HS-5 (cell line): Measurements from ENCODE around the gene GALNTL6.
"Not testable (repeated sequence)": the region's sequence is repeated elsewhere in the genome, so short reads cannot be mapped to it uniquely, and the experiment has no call there.

Source experiments
- DNase-seq: peaks from one replicate; pipeline ENCODE4 v3.0.0-alpha.2; 2012; ENCODE audit warnings: low read depth

Gene GALNTL6

DNA sequence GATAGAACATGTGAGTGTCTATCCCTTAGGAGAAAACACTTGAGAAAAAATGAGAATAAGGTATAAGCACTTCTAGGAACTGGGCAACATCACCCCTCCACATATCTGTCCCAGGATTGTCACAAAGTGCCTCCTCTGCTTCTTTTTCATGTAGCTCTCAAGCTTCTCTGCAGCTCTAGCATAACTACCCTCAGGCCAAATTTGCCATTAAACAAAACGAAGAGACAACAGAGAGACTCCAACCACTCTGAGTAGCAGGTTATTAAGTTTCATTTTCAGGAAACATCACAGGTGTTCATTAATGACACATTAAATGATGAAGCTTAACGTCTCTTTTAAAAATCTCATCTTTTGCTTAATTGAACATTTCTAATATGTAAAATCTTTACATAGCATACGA lies 580.0 kb downstream of the GALNTL6 start:
- DNase-seq: no peak

DNA sequence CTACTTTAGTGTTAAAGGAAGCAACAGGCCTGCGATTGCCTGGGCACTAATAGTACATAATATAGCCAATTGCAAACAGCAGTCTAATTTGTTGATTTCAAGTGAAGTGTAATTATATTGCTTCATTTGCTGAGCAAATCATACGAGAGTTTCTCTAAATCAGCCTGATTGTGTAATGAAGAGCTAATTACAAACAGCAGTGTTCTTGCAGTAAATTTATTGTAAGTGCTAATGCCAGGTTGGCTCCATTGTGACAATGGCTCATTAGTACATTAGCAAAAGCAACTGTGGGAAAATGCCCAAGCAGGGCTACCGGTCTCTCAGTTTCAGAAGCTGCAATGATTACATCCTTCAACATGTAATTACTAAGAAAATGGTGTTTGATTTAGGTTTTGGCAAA lies 591.5 kb downstream of the GALNTL6 start:
- no peak for DNase-seq

DNA sequence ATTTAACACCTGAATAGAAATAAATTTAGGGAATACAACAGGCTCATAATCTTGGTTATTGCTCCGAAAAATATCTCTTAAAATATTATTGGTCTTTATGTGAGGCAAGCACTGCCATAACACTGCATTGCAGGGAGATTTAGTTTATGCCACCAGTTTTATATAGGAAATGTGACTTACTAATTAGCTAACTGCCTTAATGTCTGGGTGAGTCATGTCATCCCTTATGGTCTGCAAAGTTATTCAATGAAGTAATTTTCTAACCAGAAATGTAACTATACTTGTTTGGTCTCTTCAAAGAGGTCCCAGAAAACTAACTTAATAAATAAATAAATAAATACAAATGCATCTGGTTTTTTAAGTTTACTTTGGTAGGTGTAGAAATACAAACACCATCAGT lies 597.2 kb downstream of the GALNTL6 start:
- DNase-seq: no peak

DNA sequence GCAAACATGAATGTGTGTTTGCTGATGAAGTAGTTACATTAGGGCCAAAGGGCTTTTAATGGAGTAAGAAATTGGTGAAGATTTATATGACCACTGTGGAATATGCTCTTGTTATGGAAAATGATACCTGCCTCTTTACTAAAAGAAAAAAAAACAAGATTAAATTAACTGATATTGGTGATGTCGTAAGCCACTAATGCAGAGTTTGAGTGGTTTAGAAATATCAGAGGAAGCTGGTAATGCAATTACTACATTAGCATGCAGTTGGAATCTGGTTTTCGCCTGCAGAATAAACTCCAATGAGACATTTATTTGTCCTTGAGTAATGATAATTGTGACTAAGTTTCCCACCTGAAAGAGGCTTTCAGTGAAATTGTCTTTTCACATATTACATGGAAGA lies 597.9 kb downstream of the GALNTL6 start:
- no peak for DNase-seq

DNA sequence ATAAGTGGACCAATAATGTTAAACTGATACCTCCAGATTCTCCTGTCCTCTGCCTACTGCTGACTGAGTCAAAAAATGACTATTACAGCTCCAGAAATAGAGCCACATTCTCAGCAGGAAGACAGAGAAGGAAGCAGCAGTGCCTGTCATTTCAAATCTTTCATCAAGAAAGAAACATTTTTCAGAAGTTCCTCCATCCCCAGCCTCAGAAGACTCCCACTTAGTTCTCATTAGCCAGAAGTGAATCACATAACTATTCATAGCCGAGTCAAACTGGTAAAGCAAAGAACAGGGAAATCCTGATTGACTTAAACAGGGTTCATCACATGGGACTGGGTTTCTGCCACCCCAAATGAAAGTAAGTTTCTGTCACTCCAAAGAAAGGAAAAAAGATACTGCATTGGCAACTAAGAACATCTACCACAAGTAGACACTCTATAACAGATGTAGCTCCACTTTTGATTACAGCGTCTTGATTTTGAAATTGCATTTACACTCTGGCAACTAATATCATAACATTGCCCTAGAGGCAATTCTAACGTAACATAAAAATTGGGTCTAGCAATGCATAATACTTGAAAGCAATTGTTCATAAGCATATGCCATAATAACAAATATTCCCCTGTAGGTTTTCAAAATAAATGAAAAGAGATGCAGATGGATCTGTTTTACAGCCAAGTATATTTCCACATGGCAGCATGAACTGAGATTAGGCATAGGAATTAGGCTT lies 599.8 kb downstream of the GALNTL6 start:
- no peak for DNase-seq

DNA sequence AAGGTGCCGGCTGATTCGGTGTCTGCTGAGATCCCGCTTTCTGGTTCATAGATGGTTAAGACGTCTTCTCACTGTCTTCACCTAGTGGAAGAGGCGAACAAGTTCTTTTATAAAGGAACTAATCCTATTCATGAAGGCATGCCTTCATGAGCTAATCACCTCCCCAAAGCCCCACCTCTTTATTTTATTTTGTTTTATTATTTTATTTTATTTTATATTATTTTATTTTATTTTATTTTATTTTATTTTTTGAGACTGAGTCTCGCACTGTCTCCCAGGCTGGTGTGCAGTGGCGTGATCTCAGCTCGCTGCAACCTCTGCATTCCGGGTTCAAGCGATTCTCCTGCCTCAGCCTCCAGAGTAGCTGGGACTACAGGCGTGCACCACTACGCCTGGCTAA lies 615.8 kb downstream of the GALNTL6 start:
- not testable (repeated sequence) for DNase-seq

DNA sequence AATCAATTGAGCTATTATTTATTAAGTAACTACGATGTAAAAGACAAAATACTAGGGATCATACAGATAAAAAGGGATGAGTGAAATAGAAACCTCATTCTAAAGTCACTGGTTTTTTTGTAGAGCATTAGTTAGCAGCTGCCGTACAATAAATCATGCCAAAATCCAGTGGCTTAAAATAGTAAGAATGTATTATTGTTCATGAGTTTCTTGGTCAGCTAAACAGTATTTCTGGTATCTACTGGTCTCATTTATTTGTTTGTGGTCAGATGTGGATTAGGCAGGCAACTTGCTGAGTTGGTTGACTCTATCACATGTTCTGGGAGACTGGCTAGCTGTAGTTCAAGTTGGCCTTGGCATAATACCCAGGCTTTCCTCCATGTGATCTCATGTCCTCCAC lies 667.3 kb downstream of the GALNTL6 start:
- no peak for DNase-seq

DNA sequence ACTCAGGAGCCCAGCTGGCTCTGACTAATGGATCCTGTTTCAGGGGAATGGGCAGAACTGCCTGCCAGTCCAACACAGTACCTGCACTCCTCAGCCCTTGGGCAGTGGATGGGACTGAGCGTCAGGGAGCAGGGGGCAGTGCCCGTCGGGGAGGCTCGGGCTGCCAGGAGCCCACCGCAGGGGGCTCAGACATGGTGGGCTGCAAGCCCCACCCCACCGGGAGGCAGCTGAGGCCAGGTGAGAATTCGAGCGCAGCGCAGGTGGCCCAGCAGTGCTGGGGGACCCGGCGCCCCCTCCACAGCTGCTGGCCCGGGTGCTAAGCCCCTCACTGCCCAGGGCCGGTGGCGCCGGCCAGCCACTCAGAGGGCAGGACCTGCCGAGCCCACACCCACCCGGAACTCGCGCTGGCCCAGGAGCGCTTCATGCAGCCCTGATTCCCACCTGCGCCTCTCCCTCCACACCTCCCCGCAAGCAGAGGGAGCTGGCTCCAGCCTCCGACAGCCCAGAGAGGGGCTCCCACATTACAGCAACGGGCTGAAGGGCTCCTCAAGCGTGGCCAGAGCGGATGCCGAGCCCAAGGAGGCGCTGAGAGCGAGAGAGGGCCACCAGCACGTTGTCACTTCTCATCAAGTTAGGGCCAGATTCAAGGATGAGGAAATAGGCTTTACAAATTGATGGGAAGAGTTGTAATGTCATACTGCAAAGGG lies 668.8 kb downstream of the GALNTL6 start:
- DNase-seq: no peak

DNA sequence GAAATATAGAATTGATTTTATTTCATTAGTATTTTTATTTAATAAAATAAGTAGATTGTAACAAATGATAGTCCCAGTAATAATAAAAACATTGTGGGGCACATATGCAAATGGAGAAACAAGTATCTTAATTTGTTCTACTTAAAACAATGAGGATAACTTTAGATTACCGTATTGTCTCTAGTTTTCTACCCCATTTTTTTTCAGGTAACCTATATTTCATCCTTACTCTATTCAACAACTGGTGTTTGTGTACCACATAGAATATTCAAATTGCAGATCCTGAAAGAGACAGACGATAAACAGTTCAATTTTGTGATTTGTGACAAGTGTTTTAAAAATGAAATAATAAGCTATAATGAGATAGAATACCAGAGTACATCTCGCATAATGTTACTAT lies 671.8 kb downstream of the GALNTL6 start:
- no peak for DNase-seq

DNA sequence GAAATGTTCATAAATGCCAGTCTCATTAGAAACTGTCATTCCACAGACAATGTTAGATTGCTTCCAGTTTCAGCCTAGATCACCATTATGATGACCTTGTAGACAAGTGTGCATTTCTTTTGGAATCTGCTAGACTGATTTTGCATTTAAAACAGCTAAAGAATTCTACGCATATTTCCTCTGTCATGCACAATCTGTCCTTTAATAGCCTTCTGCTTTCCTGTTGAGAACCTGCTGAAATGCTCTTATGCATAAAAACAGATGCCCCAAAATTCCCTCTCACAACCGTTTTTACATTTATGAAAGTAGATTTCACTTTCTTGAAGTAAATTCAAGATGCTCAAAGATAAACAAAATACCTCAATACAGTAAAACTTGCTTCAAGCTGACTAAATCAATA lies 673.3 kb downstream of the GALNTL6 start:
- no peak for DNase-seq

DNA sequence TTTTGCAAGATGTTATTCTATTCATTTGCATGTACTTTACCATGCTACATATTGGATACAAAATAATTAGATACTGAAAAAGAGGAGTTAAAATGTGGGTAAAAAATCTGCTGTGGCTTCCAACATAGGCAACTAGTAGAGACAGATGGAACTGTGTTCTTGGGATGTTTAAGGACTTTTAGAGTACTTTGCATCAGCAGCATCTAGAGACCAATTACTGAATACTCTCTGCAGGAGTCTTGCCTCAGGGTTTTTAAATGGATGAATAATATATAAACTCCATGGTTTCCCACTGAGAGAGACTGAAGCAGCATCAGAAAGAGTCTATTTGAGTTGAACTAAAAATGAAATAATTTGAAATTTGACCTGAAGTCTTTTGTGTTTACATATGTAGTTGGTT lies 676.7 kb downstream of the GALNTL6 start:
- no peak for DNase-seq

DNA sequence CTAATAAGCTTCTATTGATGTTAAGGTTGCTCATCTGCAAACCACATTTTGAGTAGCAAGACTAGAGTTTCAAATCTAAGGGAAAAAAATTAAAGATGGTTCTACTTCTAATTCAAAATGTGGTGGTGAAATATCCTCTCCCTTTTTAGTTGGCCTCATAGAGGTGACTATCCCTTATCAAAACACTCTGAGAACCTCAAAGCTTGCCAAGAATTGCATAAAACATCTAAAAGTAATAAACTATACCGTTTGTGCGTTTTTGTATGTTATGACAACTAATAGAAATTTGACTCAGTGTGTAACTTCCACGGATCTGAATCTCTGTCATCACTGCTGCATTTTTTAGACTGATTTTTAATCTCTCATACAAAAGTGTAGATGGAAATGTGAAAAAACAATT lies 682.6 kb downstream of the GALNTL6 start:
- DNase-seq: no peak

DNA sequence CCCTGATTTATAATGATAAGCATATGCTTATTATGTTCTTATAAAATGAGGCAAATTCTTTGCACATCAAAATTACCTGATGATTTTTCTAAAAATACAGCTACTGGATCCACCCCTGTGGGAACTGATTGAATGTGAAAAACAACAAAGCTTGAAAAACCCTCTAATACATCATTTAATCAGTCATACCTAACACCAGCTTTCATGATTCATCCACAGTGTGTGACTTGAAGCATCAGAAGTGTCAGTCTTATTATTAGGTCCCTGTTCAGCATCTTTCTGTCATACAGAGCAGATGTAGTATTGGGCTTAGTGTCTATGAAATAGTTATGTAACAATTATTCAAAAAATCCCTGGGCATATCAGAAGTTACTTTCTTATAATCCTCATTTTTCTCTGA lies 684.1 kb downstream of the GALNTL6 start:
- DNase-seq: no peak

DNA sequence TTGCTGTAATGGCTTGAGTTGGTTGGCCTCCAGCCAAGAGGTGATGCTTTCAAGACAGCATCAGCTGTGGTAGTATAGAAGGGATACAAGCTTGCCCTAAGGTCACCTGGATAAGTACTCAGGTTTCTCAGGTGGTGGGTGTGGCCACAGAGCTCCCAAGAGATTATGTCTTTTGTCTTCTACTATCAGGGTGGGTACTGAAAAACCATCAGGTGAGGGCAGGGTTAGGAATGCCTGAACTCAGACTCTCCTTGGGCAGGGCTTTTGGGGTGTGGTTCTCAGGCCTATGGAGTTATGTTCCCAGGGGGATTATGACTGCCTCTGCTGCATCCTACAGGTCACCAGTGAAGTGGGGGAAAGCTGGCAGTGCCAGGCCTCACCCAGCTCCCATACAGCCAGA lies 700.8 kb downstream of the GALNTL6 start:
- DNase-seq: no peak

DNA sequence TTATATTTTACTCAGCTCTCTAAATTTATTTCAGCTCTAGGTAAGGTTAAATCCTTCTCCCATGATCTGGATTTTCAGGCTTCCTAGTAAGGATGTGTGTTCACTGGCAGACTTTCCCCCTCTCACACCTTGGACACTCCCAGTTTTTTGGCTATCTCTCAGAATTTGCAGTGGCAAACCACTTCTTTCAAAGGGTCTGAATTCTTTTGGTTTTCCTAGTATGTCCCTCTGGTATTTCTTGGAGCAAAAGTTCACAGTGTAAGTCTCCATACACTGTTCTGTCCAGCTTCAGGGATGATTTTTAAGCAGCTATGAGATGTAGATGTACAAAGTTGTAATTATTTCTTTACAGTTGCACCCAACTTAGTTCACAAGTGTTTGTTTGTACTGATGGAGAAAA lies 701.6 kb downstream of the GALNTL6 start:
- DNase-seq: no peak

DNA sequence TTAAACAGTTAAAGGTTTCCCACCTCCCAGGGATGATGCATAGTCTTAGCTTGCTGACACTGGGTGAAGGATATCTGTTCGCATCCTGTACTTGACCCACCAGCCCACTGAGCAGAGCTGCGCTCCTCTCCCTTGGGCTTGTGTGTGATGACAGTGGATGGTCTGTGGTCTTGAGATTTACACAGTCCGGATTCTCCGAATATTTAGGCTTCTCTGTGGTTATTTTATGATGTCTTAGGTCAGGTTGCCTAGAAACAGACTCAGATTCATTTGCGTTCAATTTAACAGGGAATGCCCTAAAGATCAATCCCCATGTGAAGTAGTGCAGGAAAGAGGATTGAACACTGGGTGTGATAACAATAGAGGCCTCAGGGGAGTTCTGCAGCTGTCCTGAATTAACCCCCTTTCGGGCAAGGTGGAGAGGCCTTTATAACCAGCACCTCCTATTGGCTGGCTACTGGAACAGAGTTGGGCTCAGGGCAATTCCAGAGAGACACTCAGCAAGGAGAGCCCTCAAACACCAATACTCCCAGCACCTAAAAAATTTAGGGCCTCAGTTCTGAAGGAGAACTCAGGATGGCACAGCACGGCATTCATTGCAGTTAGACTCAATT lies 702.2 kb downstream of the GALNTL6 start:
- DNase-seq: peak; percentile 70

DNA sequence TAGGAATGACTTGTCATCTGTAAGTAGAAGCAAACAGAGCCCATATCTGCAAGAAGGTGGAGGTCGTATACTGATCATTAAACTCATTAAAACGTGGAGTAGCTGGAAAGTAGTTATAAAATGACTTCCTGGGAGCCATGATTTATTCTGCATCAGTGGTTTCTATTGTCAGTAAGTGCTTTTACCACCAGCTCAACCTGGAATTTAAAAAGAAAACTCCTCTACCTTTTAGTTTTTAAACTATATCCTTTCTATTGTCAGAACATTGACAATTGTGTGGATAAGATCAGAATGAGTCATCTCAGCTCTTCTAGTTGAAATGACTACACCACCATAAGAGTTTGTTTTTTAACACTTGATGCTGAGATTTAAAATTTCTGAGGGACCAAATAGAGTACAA lies 704.2 kb downstream of the GALNTL6 start:
- DNase-seq: no peak

DNA sequence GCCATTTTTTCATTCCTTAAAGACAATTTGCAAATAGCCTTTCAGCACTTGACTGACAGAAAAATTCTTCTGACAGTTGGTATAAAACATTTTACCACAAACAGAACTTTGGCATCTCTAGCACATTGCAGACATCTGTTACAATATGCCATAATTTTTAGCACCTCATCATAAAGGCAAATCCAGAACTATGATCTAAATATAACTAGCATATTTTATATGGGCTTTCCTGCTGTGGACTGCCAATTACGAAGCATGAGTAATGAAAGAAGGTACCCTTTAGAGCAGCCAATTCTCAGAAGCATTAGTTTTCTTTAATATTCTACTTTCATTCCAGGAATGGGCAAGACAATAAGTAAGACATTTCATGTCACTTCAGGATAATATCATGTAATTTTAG lies 708.0 kb downstream of the GALNTL6 start:
- DNase-seq: no peak

DNA sequence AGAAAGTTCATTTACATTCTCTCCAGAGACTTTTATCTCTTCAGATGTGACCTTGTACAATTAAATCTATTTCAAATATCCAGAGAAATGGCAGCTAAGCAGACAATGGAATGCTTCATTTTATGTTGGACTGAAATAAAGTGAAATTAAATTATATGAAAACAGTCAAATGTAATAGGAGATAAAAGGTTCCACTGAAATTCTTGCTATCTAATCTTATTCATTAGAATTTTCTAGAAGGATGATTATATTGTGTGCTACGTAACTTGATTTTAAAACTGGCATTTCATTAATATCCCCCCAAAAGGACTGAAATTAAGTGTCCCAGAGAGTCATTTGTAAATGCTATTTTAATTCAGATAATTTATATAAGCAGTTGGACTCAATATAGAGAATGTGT lies 708.5 kb downstream of the GALNTL6 start:
- DNase-seq: no peak

DNA sequence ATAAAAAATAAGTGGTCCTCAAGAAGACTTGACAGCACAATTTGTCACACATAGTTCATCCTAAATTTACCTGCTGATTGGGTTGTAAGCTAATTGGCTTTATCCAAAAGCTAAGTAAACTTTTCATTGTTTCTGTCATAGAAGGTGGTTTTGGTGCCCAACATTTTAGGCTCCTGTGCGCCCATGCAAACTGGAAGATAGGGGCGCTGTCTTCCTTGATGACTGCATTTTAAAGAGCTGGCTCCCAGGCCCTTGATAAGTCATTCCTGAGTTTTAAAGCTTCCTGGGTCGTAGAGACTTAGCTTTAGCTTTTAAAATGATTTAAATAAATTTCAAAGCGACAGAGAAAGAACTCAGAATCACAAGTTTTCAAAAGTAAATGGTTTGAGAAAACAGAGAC lies 730.0 kb downstream of the GALNTL6 start:
- no peak for DNase-seq

DNA sequence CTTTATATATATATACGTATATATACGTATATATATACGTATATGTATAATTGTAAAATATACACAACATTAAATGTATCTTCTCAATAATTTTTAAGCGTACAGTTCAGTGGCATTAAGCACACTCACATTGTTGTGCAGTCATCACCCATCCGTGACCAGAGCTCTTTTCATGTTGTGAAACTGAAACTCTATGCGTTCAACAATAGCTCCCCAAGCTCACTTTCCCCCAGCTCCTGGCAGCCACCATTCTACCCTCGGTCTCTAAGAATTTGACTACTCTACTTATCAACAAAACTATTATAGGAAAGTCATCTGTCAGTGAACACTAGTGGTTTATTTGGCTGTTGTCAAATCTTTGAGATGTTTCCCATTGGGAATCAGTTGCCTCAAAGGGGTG lies 733.6 kb downstream of the GALNTL6 start:
- DNase-seq: no peak

DNA sequence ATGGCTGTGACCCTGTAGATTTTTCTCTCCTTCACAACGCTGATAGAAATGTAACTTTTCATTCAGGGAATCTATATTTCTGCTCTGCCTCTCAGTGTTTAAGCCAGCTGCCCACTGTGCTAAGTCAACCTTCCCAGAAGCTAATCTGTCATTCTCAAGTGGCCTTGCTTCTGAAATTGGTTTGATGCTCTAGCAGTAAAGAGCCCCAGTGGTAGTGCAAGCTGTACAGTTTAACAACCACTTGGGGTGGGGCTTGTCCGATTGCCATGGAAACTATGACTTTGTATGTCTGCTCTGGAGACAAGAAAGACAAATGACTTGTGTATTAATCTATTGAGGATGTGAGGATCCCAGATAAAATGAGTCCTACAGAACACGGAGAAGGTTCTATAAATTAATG lies 734.5 kb downstream of the GALNTL6 start:
- DNase-seq: no peak

DNA sequence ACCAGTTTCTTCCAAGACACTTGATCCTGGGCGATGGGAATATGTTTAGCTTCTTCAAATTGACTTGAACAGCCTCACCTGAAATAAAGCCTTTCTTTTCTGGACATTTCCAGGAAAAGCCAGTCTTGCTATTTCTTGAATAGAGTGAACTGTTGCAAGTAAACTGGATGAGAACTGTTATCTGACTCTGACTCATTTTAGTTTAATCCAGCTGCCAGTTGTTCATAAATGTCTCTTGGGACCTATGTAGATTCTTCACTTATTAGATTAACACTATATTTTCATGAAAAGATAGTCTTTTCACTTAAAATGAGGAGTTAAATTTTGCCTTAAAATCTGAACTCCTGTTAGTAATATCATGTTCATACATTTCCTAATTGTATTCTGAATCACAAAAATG lies 740.0 kb downstream of the GALNTL6 start:
- DNase-seq: peak; percentile 15

DNA sequence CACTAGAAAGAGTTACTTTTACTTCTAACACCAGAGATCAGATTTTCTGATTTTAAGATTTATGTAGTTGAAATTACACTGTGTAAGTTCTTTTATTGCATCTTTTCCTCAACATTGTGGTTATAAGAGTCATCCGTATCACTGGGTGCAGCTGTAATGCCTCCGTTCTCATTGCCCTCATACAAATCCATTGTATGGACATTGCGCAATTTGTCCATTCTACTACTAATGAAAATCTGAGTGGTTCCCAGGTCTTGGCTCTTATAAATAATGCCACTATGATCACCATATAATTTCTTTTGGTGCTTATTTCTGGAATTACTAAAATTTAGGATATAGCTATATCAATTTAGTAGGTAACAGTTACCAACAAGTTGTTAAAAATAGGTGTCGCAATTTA lies 741.4 kb downstream of the GALNTL6 start:
- DNase-seq: no peak
